ENCODE measurements around the gene PPP1R12B.
"Not testable (repeated sequence)": the region's sequence is repeated elsewhere in the genome, so short reads cannot be mapped to it uniquely, and the experiment has no call there.

Gene PPP1R12B

GRCh38 chr1:202479661-202480060, 131.2 kb downstream of the PPP1R12B start:
- not testable (repeated sequence) for DNase-seq

DNA sequence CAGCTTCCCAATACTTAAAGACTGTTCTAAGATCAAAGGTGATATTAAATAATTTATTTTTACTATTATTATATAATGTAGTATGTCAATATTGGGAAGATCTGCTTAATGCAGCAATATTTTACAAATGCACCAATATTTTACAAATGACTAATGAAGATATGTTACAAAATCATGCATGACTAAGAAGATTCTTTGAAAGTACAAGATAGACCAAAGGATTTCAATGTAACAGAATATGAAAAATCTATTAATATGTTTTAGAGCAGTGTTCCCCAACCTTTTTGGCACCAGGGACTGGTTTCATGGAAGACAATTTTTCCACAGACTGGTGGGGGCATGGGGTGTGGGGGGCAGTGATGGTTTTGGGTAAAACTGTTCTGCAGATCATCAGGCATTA, 132.1 kb downstream of the PPP1R12B start:
- DNase-seq, result not testable (repeated sequence)

DNA sequence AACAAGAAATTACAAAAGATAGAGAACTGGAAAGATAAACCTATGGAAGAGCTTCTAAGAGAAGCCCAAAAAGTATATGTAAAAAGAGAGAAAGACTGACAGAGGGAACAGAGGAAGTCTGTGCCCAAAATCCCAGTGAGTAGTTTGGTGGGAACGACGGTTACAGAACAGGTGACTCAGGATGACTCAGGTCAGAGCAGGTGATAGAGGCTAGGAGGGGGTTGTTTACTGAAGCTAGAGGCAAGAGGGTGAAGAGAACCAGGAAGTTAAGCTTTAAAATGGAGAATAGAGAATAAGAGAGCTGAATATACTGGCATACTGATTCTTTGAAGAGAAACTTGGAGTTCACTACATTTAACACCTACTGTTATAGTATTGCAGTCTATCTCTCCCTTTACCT, 134.9 kb downstream of the PPP1R12B start:
- not testable (repeated sequence) for DNase-seq

DNA sequence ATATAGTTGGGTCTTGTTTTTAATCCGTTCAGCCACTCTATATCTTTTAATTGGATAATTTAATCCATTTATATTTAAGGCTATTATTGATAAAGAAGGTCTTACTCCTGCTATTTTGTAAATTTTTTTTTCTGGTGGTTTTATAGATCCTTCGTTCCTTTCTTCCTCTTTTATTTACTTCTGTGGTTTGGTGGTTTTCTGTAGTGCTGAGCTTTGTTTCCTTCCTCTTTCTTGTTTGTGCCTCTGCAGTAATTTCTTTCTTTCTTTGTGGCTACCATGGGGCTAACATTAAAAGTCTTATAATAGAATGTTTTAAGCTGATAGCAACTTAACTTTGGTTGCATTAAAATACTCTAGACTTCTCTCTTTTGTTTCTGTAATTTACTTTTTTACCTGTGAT, 135.5 kb downstream of the PPP1R12B start:
- DNase-seq, result not testable (repeated sequence)

GRCh38 chr1:202484820-202485219, 136.3 kb downstream of the PPP1R12B start:
- not testable (repeated sequence) for DNase-seq

GRCh38 chr1:202488178-202488649, 139.7 kb downstream of the PPP1R12B start:
- not testable (repeated sequence) for DNase-seq

- not testable (repeated sequence) for DNase-seq
Observed at GRCh38 chr1:202489101-202489500, 140.6 kb downstream of the PPP1R12B start.

- DNase-seq, result not testable (repeated sequence)
Observed at GRCh38 chr1:202493112-202493511, 144.6 kb downstream of the PPP1R12B start.

GRCh38 chr1:202498542-202498941, 150.0 kb downstream of the PPP1R12B start:
- no peak for DNase-seq

DNA sequence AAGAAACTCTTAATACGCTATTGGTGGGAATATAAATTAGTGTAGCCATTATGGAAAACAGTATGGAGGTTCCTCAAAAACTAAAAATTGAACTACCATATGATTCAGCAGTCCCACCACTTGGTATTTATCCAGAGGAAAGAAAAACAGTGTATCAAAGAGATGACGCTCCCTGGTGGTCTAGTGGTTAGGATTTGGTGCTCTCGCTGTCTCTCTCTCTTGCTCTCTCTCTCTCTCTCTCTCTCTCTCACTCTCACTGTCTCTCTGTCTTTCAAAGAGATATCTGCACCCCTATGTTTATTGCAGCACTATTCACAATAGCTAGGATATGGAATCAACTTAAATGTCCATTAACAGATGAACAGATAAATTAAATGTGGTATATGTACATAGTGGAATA, 151.5 kb downstream of the PPP1R12B start:
- not testable (repeated sequence) for DNase-seq

GRCh38 chr1:202501281-202501680, 152.8 kb downstream of the PPP1R12B start:
- DNase-seq, result peak in 3 of 58 donors; percentile 8 to 52 (median 45)

DNA sequence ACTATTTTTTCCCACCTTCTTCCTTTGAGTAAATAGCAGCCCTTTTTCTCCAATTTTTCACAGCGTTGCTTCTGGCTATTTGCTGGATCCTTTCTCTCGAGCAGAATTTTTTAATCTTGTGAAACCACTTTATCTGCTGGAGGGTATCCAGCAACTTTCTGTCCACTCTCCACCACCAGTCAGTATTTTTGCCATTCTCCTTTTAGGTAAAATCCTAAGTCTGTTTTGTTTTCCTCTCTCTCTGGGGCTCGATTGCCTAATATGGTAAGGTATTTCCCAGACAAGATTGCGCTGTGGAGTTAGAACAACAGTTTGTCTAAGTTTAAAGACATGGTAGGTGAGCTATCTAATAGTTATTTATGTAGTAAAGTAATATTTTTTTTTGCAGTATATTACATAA, 156.9 kb downstream of the PPP1R12B start:
- no peak for DNase-seq

GRCh38 chr1:202505880-202506575, 157.5 kb downstream of the PPP1R12B start:
- DNase-seq, result peak in 27 of 58 donors; percentile 3 to 43 (median 19)

DNA sequence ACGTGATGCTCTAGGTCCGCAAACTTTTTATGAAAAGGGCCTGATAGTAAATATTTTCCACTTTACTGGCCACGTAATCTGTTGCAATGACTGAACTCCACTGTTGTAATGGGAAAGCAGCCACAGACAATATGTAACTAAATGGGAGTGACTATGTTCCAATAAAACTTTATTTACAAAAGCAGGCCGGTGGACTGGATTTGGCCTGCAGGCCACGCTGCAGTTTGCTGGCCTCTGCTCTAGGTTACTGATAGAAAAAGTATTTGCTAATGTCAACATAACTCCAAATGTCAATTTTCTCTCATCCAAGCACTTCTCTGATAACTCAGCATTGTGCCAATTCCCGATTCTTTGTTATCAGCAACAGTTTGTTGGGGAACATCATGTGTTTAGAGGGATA, 160.4 kb downstream of the PPP1R12B start:
- DNase-seq, result not testable (repeated sequence)

DNA sequence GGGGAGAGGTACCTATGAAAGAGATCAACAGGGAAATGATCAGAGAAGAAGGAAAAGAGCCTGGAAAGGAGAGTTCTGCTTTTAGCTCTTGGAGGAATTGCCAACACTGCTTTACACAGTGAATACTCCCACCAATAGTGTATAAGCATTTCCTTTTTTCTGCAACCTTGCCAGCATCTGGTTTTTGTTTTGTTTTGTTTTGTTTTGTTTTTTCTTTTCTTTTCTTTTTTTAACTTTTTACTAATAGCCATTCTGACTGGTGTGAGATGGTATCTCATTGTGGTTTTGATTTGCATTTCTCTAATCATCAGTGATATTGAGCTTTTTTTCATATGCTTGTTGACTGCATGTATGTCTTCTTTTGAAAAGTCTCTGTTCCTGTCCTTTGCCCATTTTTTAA, 165.4 kb downstream of the PPP1R12B start:
- not testable (repeated sequence) for DNase-seq

- DNase-seq, result no peak
Observed at GRCh38 chr1:202516434-202516877, 168.0 kb downstream of the PPP1R12B start.

- not testable (repeated sequence) for DNase-seq
Observed at GRCh38 chr1:202517146-202517545, 168.6 kb downstream of the PPP1R12B start.

DNA sequence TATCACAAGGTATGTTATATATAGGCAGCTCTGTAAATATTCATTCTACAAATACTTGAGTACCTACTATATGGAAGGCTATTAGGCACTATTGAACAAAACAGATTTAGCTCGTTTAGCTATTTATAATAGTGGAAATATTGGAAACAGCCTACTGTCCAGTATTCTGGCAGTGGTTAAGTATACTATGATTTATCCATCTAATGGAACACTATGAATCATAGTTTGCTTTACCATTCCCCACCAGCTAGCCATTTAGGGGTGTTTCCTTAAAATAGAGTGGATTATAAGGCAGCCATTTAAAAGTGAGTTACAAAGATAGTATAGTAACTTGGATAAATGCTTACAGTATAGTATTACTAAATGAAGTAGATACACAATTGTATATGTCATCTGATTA, 169.7 kb downstream of the PPP1R12B start:
- not testable (repeated sequence) for DNase-seq

GRCh38 chr1:202518905-202519304, 170.4 kb downstream of the PPP1R12B start:
- DNase-seq, result not testable (repeated sequence)

- not testable (repeated sequence) for DNase-seq
Observed at GRCh38 chr1:202520129-202520856, 171.8 kb downstream of the PPP1R12B start.

GRCh38 chr1:202520857-202521216, 172.3 kb downstream of the PPP1R12B start:
- DNase-seq, result not testable (repeated sequence)

DNA sequence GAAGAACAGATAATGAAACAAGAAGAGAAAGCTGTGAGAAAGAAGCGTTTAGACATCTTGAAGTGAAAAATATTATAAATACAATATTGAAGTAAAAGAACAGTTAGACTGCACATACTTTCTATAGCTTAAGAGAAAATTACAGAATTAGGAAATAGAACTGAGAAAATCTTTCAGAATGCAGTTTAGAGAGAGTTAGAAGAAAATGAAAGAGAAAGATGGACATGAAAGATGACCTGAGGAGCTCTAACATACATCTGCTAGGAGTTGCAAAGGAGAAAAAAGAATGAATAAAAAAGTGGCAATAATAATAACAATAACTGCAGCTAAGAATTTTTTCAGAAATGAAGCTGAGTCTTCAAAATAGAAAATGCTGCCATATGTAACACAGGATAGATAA, 173.0 kb downstream of the PPP1R12B start:
- DNase-seq, result not testable (repeated sequence)
